HCT116 (cell line): ENCODE data around the gene MDM2. TPM values are rescaled to one million over a fixed set of nuclear protein-coding genes. Genes with fewer than 3 reads are reported as not detected.

Source experiments
- ATAC-seq: fragments of 200-7000 bp; cut with Tn5 transposase; 2 replicates; pipeline ENCODE4 v1.9.1; 2020; ENCODE audit warnings: mild to moderate bottlenecking, moderate library complexity
- BruUV-seq: library from RNA; stranded (reverse); fragments of 400-500 nt; replicated peaks from 2 replicates; lab custom pipeline; 2021; lab: Mats Ljungman, UMichigan
- CTCF ChIA-PET: fragments of 300-600 bp; sonication (Branson Sonifier 250); formaldehyde crosslinking; loops from one replicate; lab custom pipeline; 2021; ENCODE audit warnings: antibody characterized with exemption; lab: Charles Lee
- POLR2A ChIA-PET: fragments of 300-600, 350-600 bp; sonication (Branson Sonifier 250); formaldehyde crosslinking; loops from one replicate; lab custom pipeline; 2021; ENCODE audit warnings: antibody characterized with exemption; lab: Charles Lee
- RAD21 ChIA-PET, 2 experiments: fragments of 300-600 bp; sonication (Branson Sonifier 250); formaldehyde crosslinking; loops; one replicate each; lab custom pipeline; 2023; ENCODE audit warnings: low total read pairs in 2 of 2; ENCODE audit not compliant: uncharacterized antibody in 2 of 2, unreplicated experiment in 2 of 2, low non-redundant PET in 1 of 2; lab: Charles Lee
- DNase-seq: peaks from one replicate; pipeline ENCODE4 v3.0.0-alpha.2; 2010; ENCODE audit warnings: low read depth, low spot score
- H2AFZ ChIP-seq: fragments of 200-600 bp; shearing (Covaris generic), sonication (generic); 2 replicates; pipeline ENCODE4 v1.6.1; 2017; ENCODE audit warnings: low read depth, mixed run types, mixed read lengths, antibody characterized with exemption, low read length; ENCODE audit not compliant: poor library complexity, severe bottlenecking
- H3K27ac ChIP-seq: 2 replicates; pipeline ENCODE4 v1.5.1; 2012; ENCODE audit warnings: low read depth, low read length
- H3K27me3 ChIP-seq: fragments of 200-600 bp; sonication (generic); 2 replicates; pipeline ENCODE4 v1.6.1; 2016; ENCODE audit warnings: mixed run types, low read length, mixed read lengths; ENCODE audit not compliant: insufficient read depth
- H3K36me3 ChIP-seq, 2 experiments: fragments of 200-500 bp in 1 of 2; fragments of 200-600 bp in 1 of 2; sonication (Bioruptor generic) in 1 of 2; sonication (generic) in 1 of 2; 2 replicates each; pipeline versions ENCODE4 v1.5.1 to v1.6.1; 2014 to 2016; ENCODE audit warnings: low read length in 2 of 2, inconsistent platforms in 1 of 2, mixed read lengths in 1 of 2, mixed run types in 1 of 2; ENCODE audit not compliant: insufficient read depth in 2 of 2, control insufficient read depth in 1 of 2
- H3K4me1 ChIP-seq, 2 experiments: fragments of 200-600 bp in 1 of 2; sonication (generic) in 1 of 2; 2 replicates each; pipeline versions ENCODE4 v1.5.1 to v1.6.1; 2012 to 2017; ENCODE audit warnings: low read length in 2 of 2, inconsistent platforms in 1 of 2, mild to moderate bottlenecking in 1 of 2, mixed read lengths in 1 of 2, mixed run types in 1 of 2, moderate library complexity in 1 of 2; ENCODE audit not compliant: insufficient read depth in 2 of 2, control insufficient read depth in 1 of 2
- H3K4me2 ChIP-seq: fragments of 200-600 bp; sonication (generic); 2 replicates; pipeline ENCODE4 v1.6.1; 2017; ENCODE audit warnings: mixed run types, low read length, mixed read lengths
- H3K4me3 ChIP-seq, 2 experiments: fragments of 200-600 bp in 1 of 2; sonication (generic) in 1 of 2; replicated peaks in 1 of 2; 2 replicates each; pipeline ENCODE4 v1.5.1; 2011 to 2016; ENCODE audit warnings: low read length in 2 of 2, control low read depth in 1 of 2, low read depth in 1 of 2, mild to moderate bottlenecking in 1 of 2, mixed read lengths in 1 of 2, mixed run types in 1 of 2
- H3K79me2 ChIP-seq: fragments of 200-600 bp; sonication (generic); 2 replicates; pipeline ENCODE4 v1.6.1; 2017; ENCODE audit warnings: mild to moderate bottlenecking, mixed run types, low read length, moderate library complexity, mixed read lengths; ENCODE audit not compliant: insufficient read depth
- H3K9ac ChIP-seq: fragments of 200-600 bp; sonication (generic); 2 replicates; pipeline ENCODE4 v1.6.1; 2016; ENCODE audit warnings: low read length, mixed read lengths
- H3K9me2 ChIP-seq: fragments of 200-600 bp; sonication (generic), shearing (Covaris generic); 2 replicates; pipeline ENCODE4 v1.6.1; 2017; ENCODE audit warnings: mixed run types, mild to moderate bottlenecking, moderate library complexity; ENCODE audit not compliant: insufficient read depth
- H3K9me3 ChIP-seq, 2 experiments: fragments of 200-500 bp in 1 of 2; fragments of 200-600 bp in 1 of 2; sonication (Bioruptor generic) in 1 of 2; sonication (generic) in 1 of 2; 2 replicates each; pipeline ENCODE4 v1.6.1; 2014 to 2017; ENCODE audit warnings: low read length in 2 of 2, mixed read lengths in 2 of 2, inconsistent platforms in 1 of 2, low read depth in 1 of 2, mild to moderate bottlenecking in 1 of 2, mixed run types in 1 of 2, moderate library complexity in 1 of 2; ENCODE audit not compliant: control insufficient read depth in 1 of 2, insufficient read depth in 1 of 2
- H4K20me1 ChIP-seq: fragments of 200-600 bp; sonication (generic), shearing (Covaris generic); 2 replicates; pipeline ENCODE4 v1.6.1; 2017; ENCODE audit warnings: mixed run types, mild to moderate bottlenecking, moderate library complexity; ENCODE audit not compliant: insufficient read depth
- ATF3 ChIP-seq: IDR thresholded peaks from 2 replicates; pipeline ENCODE4 v1.6.1; 2012
- CBX3 ChIP-seq: IDR thresholded peaks from 2 replicates; pipeline ENCODE4 v1.6.1; 2012; ENCODE audit warnings: low read depth
- CEBPB ChIP-seq: IDR thresholded peaks from 2 replicates; pipeline ENCODE4 v1.6.1; 2012; ENCODE audit warnings: low read depth
- EGR1 ChIP-seq: IDR thresholded peaks from 2 replicates; pipeline ENCODE4 v1.6.1; 2012; ENCODE audit warnings: low read depth
- ELF1 ChIP-seq: IDR thresholded peaks from 2 replicates; pipeline ENCODE4 v1.6.1; 2012; ENCODE audit warnings: low read depth, borderline replicate concordance
- EZH2 ChIP-seq: fragments of 200-600 bp; sonication (generic); IDR thresholded peaks from 2 replicates; pipeline ENCODE4 v1.6.1; 2017; ENCODE audit warnings: antibody characterized with exemption, mixed run types
- EZH2phosphoT487 ChIP-seq: fragments of 200-600 bp; IDR thresholded peaks from 2 replicates; pipeline ENCODE4 v1.6.1; 2018; ENCODE audit warnings: antibody characterized with exemption, borderline replicate concordance
- FOSL1 ChIP-seq: IDR thresholded peaks from 2 replicates; pipeline ENCODE4 v1.6.1; 2012; ENCODE audit warnings: low read depth
- JUND ChIP-seq: IDR thresholded peaks from 2 replicates; pipeline ENCODE4 v1.6.1; 2012
- MAX ChIP-seq: IDR thresholded peaks from 2 replicates; pipeline ENCODE4 v1.6.1; 2012
- POLR2A ChIP-seq: IDR thresholded peaks from 2 replicates; pipeline ENCODE4 v1.7.0; 2011; ENCODE audit warnings: borderline replicate concordance; ENCODE audit not compliant: insufficient read depth, insufficient read length; ENCODE audit errors: extremely low read depth
- POLR2AphosphoS5 ChIP-seq: IDR thresholded peaks from 2 replicates; pipeline ENCODE4 v1.6.1; 2011; ENCODE audit warnings: mild to moderate bottlenecking, low read depth, low read length, moderate library complexity
- RAD21 ChIP-seq: IDR thresholded peaks from 2 replicates; pipeline ENCODE4 v1.6.1; 2012; ENCODE audit warnings: low read depth, mild to moderate bottlenecking
- REST ChIP-seq: IDR thresholded peaks from 2 replicates; pipeline ENCODE4 v1.6.1; 2012; ENCODE audit warnings: low read depth
- SIN3A ChIP-seq: IDR thresholded peaks from 2 replicates; pipeline ENCODE4 v1.6.1; 2012; ENCODE audit warnings: low read depth
- SP1 ChIP-seq: IDR thresholded peaks from 2 replicates; pipeline ENCODE4 v1.6.1; 2012; ENCODE audit warnings: low read depth
- SRF ChIP-seq: IDR thresholded peaks from 2 replicates; pipeline ENCODE4 v1.6.1; 2012; ENCODE audit warnings: low read depth
- YY1 ChIP-seq: IDR thresholded peaks from 2 replicates; pipeline ENCODE4 v1.6.1; 2011; ENCODE audit warnings: low read length, low read depth, moderate library complexity, mild to moderate bottlenecking; ENCODE audit not compliant: insufficient replicate concordance; ENCODE audit errors: extremely low read depth
- ZBTB33 ChIP-seq: IDR thresholded peaks from 2 replicates; pipeline ENCODE4 v1.6.1; 2011; ENCODE audit warnings: mild to moderate bottlenecking, low read length, moderate library complexity; ENCODE audit not compliant: insufficient replicate concordance; ENCODE audit errors: extremely low read depth
- ZFX ChIP-seq: fragments of 450-650 bp; IDR thresholded peaks from 2 replicates; pipeline ENCODE4 v1.6.1; 2017
- ZNF274 ChIP-seq: fragments of 200-500 bp; sonication (Bioruptor generic); IDR thresholded peaks from 2 replicates; pipeline ENCODE4 v1.6.1; 2014; ENCODE audit warnings: mild to moderate bottlenecking, low read depth, low read length, inconsistent platforms
- intact Hi-C: fragments of 100-400 bp; cut with micrococcal nuclease; formaldehyde crosslinking; loops from 2 replicates; pipeline ENCODE4 v1.10.0; 2022
- total RNA-seq: library from RNA; stranded (reverse); gene quantifications from one replicate; pipeline ENCODE4 v1.2.1, GENCODE V29; 2021; ENCODE audit not compliant: unreplicated experiment

Gene MDM2
- total RNA-seq, 1 experiment from 2014 or later, result 170 TPM

- no peak for TF ChIP-seq EGR1
- no peak for TF ChIP-seq ELF1
- TF ChIP-seq YY1, result no peak
- TF ChIP-seq SP1, result no peak
- TF ChIP-seq EZH2phosphoT487, result no peak
- no peak for TF ChIP-seq EZH2
- TF ChIP-seq POLR2AphosphoS5, result no peak
- TF ChIP-seq, all 23 proteins: peak for 0
Measured at GRCh38 chr12:68855771-68856170, 47.8 kb downstream of the MDM2 start (continued).

- RAD21 ChIA-PET, result no interaction called here
- Histone ChIP-seq H3K9ac (no peak overlapping the region), H3K4me3 (no peak overlapping the region), H3K4me2 (no peak overlapping the region), H4K20me1 (no peaks in the 10 kb centered on the region), H3K27ac (no peak overlapping the region), H3K9me3 (no peaks in the 10 kb centered on the region), H3K79me2 (no peaks in the 10 kb centered on the region), H3K4me1 (no peaks in the 10 kb centered on the region), H3K9me2 (no peaks in the 10 kb centered on the region), H2AFZ (no peak overlapping the region), H3K36me3 (no peaks in the 10 kb centered on the region), H3K27me3 (no peaks in the 10 kb centered on the region)
- DNase-seq (no peak), ATAC-seq (no peak)
- no TSS peak for BruUV-seq
- intact Hi-C loops, result no loop called here
- CTCF ChIA-PET, result no interaction called here
- POLR2A ChIA-PET, result no interaction called here
- TF ChIP-seq EZH2phosphoT487 (no peak), ATF3 (no peak), ZNF274 (no peak), MAX (no peak), YY1 (no peak), SIN3A (no peak), RAD21 (no peak), SP1 (no peak), EZH2 (no peak), JUND (no peak), SRF (no peak), POLR2A (no peak), FOSL1 (no peak), CEBPB (no peak), ZFX (no peak), CBX3 (no peak), REST (no peak), ZBTB33 (no peak), POLR2AphosphoS5 (no peak)
Measured at GRCh38 chr12:68856510-68856909, 48.5 kb downstream of the MDM2 start.
